ENCODE data around the gene ZBTB7C.

- TF ChIP-seq LEF1 (IDR thresholded peaks at IDR 0.05; ENCODE audit: borderline replicate concordance), result no peak
- TF ChIP-seq TARDBP (IDR thresholded peaks at IDR 0.05), result no peak
- no peak for TF ChIP-seq NFRKB (IDR thresholded peaks at IDR 0.05)
These were observed 72.9 kb downstream of the ZBTB7C start for GRCh38 chr18:48336332-48336731.
